Activated CD8-positive, alpha-beta memory T cell treated with anti-CD3 and anti-CD28 coated beads, Interleukin-2, amount 10 ng/mL, durations not matched to agents 7 days and 5 days (primary cell): ENCODE data around the gene THOP1. TPM values are rescaled to one million over a fixed set of nuclear protein-coding genes. Genes with fewer than 3 reads are reported as not detected.

ENCODE experiments used
- ATAC-seq: fragments of 150-1000 bp; cut with Tn5 transposase; one replicate; pipeline ENCODE4 v1.10.0; 2021; ENCODE audit warnings: moderate library complexity
- CTCF ChIA-PET: fragments of 350-600 bp; sonication (Branson Sonifier 250); formaldehyde crosslinking; loops from one replicate; lab custom pipeline; 2021; ENCODE audit warnings: antibody characterized with exemption; lab: Charles Lee
- DNase-seq: peaks from one replicate; pipeline ENCODE4 v3.0.0-alpha.2; 2020
- H3K27ac Mint-ChIP-seq: one replicate; pipeline ENCODE4 v1.8.0; 2021; ENCODE audit warnings: mild to moderate bottlenecking, mixed read lengths
- H3K27me3 Mint-ChIP-seq: one replicate; pipeline ENCODE4 v1.8.0; 2021; ENCODE audit warnings: mixed read lengths
- H3K36me3 Mint-ChIP-seq: one replicate; pipeline ENCODE4 v1.8.0; 2021; ENCODE audit warnings: mild to moderate bottlenecking, mixed read lengths
- H3K4me1 Mint-ChIP-seq: one replicate; pipeline ENCODE4 v1.8.0; 2021; ENCODE audit warnings: mixed read lengths
- H3K4me3 Mint-ChIP-seq: one replicate; pipeline ENCODE4 v1.8.0; 2021; ENCODE audit warnings: mild to moderate bottlenecking, moderate library complexity, mixed read lengths
- H3K9me3 Mint-ChIP-seq: one replicate; pipeline ENCODE4 v1.8.0; 2022; ENCODE audit warnings: low read depth, mixed read lengths
- total RNA-seq, 2 experiments: library from RNA; stranded (reverse); gene quantifications; one replicate each; pipeline ENCODE4 v1.2.3, GENCODE V29; 2021

THOP1 gene
- 100 to 1,000 TPM; 138 to 139 TPM for total RNA-seq

GRCh38 chr19:2785244-2785997 is at the start of gene THOP1:
TSS of gene THOP1 (plus strand) at chr19:2785503. CDS start at chr19:2785663, 160 bp downstream.
- Mint-ChIP-seq H3K27ac (peak within 1 kb of the TSS; percentile 78), H3K36me3 (peaks cover 10% of the 10 kb centered on the region), H3K4me3 (peak within 1 kb of the TSS; percentile 91), H3K9me3 (no peaks in the 10 kb centered on the region), H3K4me1 (peaks cover 67% of the 10 kb centered on the region), H3K27me3 (no peaks in the 10 kb centered on the region)
- DNase-seq (peak; percentile 100), ATAC-seq (peak; percentile 90)
- CTCF ChIA-PET = interaction anchor here (0.5 to 1.2 kb wide), 5 partner anchors 14 to 394 kb away, joined by 3 to 5 read pairs (median 4); no protein-coding TSS in a partner anchor

GRCh38 chr19:2736550-2737190 is 48.6 kb upstream of the THOP1 start:
- no peaks in the 10 kb centered on the region for H3K9me3 Mint-ChIP-seq
- H3K27ac Mint-ChIP-seq = no peak overlapping the region
- peaks cover 29% of the 10 kb centered on the region for H3K36me3 Mint-ChIP-seq
- peaks cover 14% of the 10 kb centered on the region for H3K4me1 Mint-ChIP-seq
- ATAC-seq = no peak
- H3K4me3 Mint-ChIP-seq = no peak overlapping the region
- peaks cover 4% of the 10 kb centered on the region for H3K27me3 Mint-ChIP-seq
- DNase-seq = no peak
- CTCF ChIA-PET = no interaction called here

- CTCF ChIA-PET = interaction anchor here (1.2 to 3.9 kb wide), 5 partner anchors 10 to 211 kb away, joined by 3 to 15 read pairs (median 5); partner anchors contain the start of gene ZNF554
- no peaks in the 10 kb centered on the region for H3K9me3 Mint-ChIP-seq
- DNase-seq (peak; percentile 99), ATAC-seq (peak; percentile 99)
- H3K27me3 Mint-ChIP-seq = peaks cover 12% of the 10 kb centered on the region
- H3K4me1 Mint-ChIP-seq = peaks cover 14% of the 10 kb centered on the region
- peak within 1 kb of the TSS; percentile 76 for H3K27ac Mint-ChIP-seq
- peaks cover 28% of the 10 kb centered on the region for H3K36me3 Mint-ChIP-seq
- peak within 1 kb of the TSS; percentile 87 for H3K4me3 Mint-ChIP-seq
Measured at GRCh38 chr19:2739602-2740313, 45.5 kb upstream of the THOP1 start, which contains the start of gene SLC39A3. TSS of gene SLC39A3 (minus strand) at chr19:2740017. CDS start at chr19:2737257, 2,760 bp downstream.

- CTCF ChIA-PET = interaction anchor here (1.8 to 3.9 kb wide), 2 partner anchors 9 to 79 kb away, joined by 5 to 15 read pairs; partner anchors contain the start of gene ZNF554
- H3K4me3 Mint-ChIP-seq = peak overlapping the region; percentile 87
- peaks cover 14% of the 10 kb centered on the region for H3K4me1 Mint-ChIP-seq
- H3K27me3 Mint-ChIP-seq = peaks cover 12% of the 10 kb centered on the region
- H3K27ac Mint-ChIP-seq = no peak overlapping the region
- ATAC-seq (no peak), DNase-seq (no peak)
- no peaks in the 10 kb centered on the region for H3K9me3 Mint-ChIP-seq
- peaks cover 25% of the 10 kb centered on the region for H3K36me3 Mint-ChIP-seq
Measured at GRCh38 chr19:2740314-2740656, 45.0 kb upstream of the THOP1 start.

- Mint-ChIP-seq H3K27me3 (peaks cover 12% of the 10 kb centered on the region), H3K4me1 (peaks cover 14% of the 10 kb centered on the region), H3K4me3 (no peak overlapping the region), H3K27ac (no peak overlapping the region), H3K9me3 (no peaks in the 10 kb centered on the region), H3K36me3 (peaks cover 4% of the 10 kb centered on the region)
- DNase-seq (no peak), ATAC-seq (no peak)
- CTCF ChIA-PET = no interaction called here
Measured at GRCh38 chr19:2743099-2743498, 42.2 kb upstream of the THOP1 start.

- no peak for DNase-seq
- Mint-ChIP-seq H3K4me1 (peaks cover 7% of the 10 kb centered on the region), H3K27me3 (peaks cover 12% of the 10 kb centered on the region), H3K9me3 (no peaks in the 10 kb centered on the region), H3K27ac (no peak overlapping the region), H3K36me3 (no peaks in the 10 kb centered on the region), H3K4me3 (no peak overlapping the region)
- CTCF ChIA-PET = no interaction called here
- no peak for ATAC-seq
Measured at GRCh38 chr19:2744113-2744512, 41.2 kb upstream of the THOP1 start.

- H3K9me3 Mint-ChIP-seq = no peaks in the 10 kb centered on the region
- H3K4me1 Mint-ChIP-seq = no peaks in the 10 kb centered on the region
- H3K27ac Mint-ChIP-seq = no peak overlapping the region
- ATAC-seq (no peak), DNase-seq (no peak)
- H3K27me3 Mint-ChIP-seq = peaks cover 8% of the 10 kb centered on the region
- no peak overlapping the region for H3K4me3 Mint-ChIP-seq
- no peaks in the 10 kb centered on the region for H3K36me3 Mint-ChIP-seq
- CTCF ChIA-PET = interaction anchor here (0.8 to 8.4 kb wide), 2 partner anchors 85 to 100 kb away, joined by 3 to 88 read pairs; no protein-coding TSS in a partner anchor
Measured at GRCh38 chr19:2747349-2747748, 38.0 kb upstream of the THOP1 start.

- no peaks in the 10 kb centered on the region for H3K4me1 Mint-ChIP-seq
- ATAC-seq = no peak
- DNase-seq = no peak
- H3K27me3 Mint-ChIP-seq = no peaks in the 10 kb centered on the region
- CTCF ChIA-PET = interaction anchor here (1.2 to 8.4 kb wide), 3 partner anchors 49 to 126 kb away, joined by 3 to 88 read pairs (median 3); no protein-coding TSS in a partner anchor
- H3K4me3 Mint-ChIP-seq = no peak overlapping the region
- no peaks in the 10 kb centered on the region for H3K36me3 Mint-ChIP-seq
- H3K27ac Mint-ChIP-seq = no peak overlapping the region
- H3K9me3 Mint-ChIP-seq = no peaks in the 10 kb centered on the region
Measured at GRCh38 chr19:2750808-2751437, 34.4 kb upstream of the THOP1 start.

- Mint-ChIP-seq H3K4me3 (no peak overlapping the region), H3K9me3 (no peaks in the 10 kb centered on the region), H3K4me1 (no peaks in the 10 kb centered on the region), H3K36me3 (no peaks in the 10 kb centered on the region), H3K27me3 (no peaks in the 10 kb centered on the region), H3K27ac (no peak overlapping the region)
- ATAC-seq = no peak
- CTCF ChIA-PET = interaction anchor here (8.4 kb wide), 1 partner anchor 104 kb away, joined by 88 read pairs; no protein-coding TSS in a partner anchor
- DNase-seq = no peak
Measured at GRCh38 chr19:2751438-2751830, 33.9 kb upstream of the THOP1 start.

- H3K27me3 Mint-ChIP-seq = no peaks in the 10 kb centered on the region
- H3K4me3 Mint-ChIP-seq = no peak overlapping the region
- ATAC-seq (no peak), DNase-seq (no peak)
- H3K36me3 Mint-ChIP-seq = peaks cover 6% of the 10 kb centered on the region
- H3K9me3 Mint-ChIP-seq = no peaks in the 10 kb centered on the region
- peaks cover 6% of the 10 kb centered on the region for H3K4me1 Mint-ChIP-seq
- CTCF ChIA-PET = no interaction called here
- H3K27ac Mint-ChIP-seq = no peak overlapping the region
Measured at GRCh38 chr19:2754659-2755447, 30.4 kb upstream of the THOP1 start.

GRCh38 chr19:2755448-2755705 is 29.9 kb upstream of the THOP1 start:
- Mint-ChIP-seq H3K4me1 (peaks cover 8% of the 10 kb centered on the region), H3K27me3 (no peaks in the 10 kb centered on the region), H3K27ac (no peak overlapping the region), H3K4me3 (no peak overlapping the region), H3K36me3 (peaks cover 8% of the 10 kb centered on the region), H3K9me3 (no peaks in the 10 kb centered on the region)
- DNase-seq (no peak), ATAC-seq (no peak)
- CTCF ChIA-PET = interaction anchor here (1.1 kb wide), 1 partner anchor 107 kb away, joined by 3 read pairs; no protein-coding TSS in a partner anchor

- DNase-seq (no peak), ATAC-seq (no peak)
- H3K36me3 Mint-ChIP-seq = peaks cover 8% of the 10 kb centered on the region
- no peak overlapping the region for H3K4me3 Mint-ChIP-seq
- H3K4me1 Mint-ChIP-seq = peaks cover 8% of the 10 kb centered on the region
- no peaks in the 10 kb centered on the region for H3K9me3 Mint-ChIP-seq
- CTCF ChIA-PET = interaction anchor here (1.1 kb wide), 1 partner anchor 107 kb away, joined by 3 read pairs; no protein-coding TSS in a partner anchor
- no peak overlapping the region for H3K27ac Mint-ChIP-seq
- H3K27me3 Mint-ChIP-seq = no peaks in the 10 kb centered on the region
Measured at GRCh38 chr19:2755811-2756210, 29.5 kb upstream of the THOP1 start.
